Dermis microvascular lymphatic vessel endothelial cell (primary cell): Measurements from ENCODE around the gene RNF17. TPM values are rescaled to one million over a fixed set of nuclear protein-coding genes. Genes with fewer than 3 reads are reported as not detected.
A peak's percentile ranks its signal among the peaks of the same experiment; 100 is the strongest.

Experiments used
- DNase-seq, 2 donors: peaks; one replicate each; pipeline versions ENCODE4 v3.0.0 to v3.0.0-alpha.2; 2010; ENCODE audit warnings: low read depth in 2 of 2
- total RNA-seq: library from RNA; depleted of rRNA; stranded (reverse); fragments of >200 nt; gene quantifications from 2 replicates; pipeline ENCODE4 v1.2.1, GENCODE V29; 2014

RNF17 gene
- total RNA-seq, 1 donor from 2014 or later, result not detected

- DNase-seq, result no peak
Observed at GRCh38 chr13:24894277-24894971, 130.5 kb downstream of the RNF17 start.

GRCh38 chr13:24894972-24895300 lies 131.0 kb downstream of the RNF17 start:
- no peak for DNase-seq

GRCh38 chr13:24896061-24896460 lies 132.1 kb downstream of the RNF17 start:
- DNase-seq, result no peak

GRCh38 chr13:24897293-24897692 lies 133.3 kb downstream of the RNF17 start:
- no peak for DNase-seq

- no peak for DNase-seq
Observed at GRCh38 chr13:24899601-24900000, 135.6 kb downstream of the RNF17 start.

- no peak for DNase-seq
Observed at GRCh38 chr13:24900507-24900906, 136.5 kb downstream of the RNF17 start.

GRCh38 chr13:24905242-24905641 lies 141.3 kb downstream of the RNF17 start:
- DNase-seq, result no peak

GRCh38 chr13:24906268-24906667 lies 142.3 kb downstream of the RNF17 start:
- DNase-seq, result no peak

- DNase-seq, result peak in 1 of 2 donors; percentile 23
Observed at GRCh38 chr13:24910502-24911132, 146.6 kb downstream of the RNF17 start.

GRCh38 chr13:24911133-24911908 lies 147.4 kb downstream of the RNF17 start:
- DNase-seq, result peak; percentile 21 to 65

- DNase-seq, result no peak
Observed at GRCh38 chr13:24916464-24916863, 152.5 kb downstream of the RNF17 start.

- no peak for DNase-seq
Observed at GRCh38 chr13:24921003-24921402, 157.0 kb downstream of the RNF17 start.

GRCh38 chr13:24921881-24922280 lies 157.9 kb downstream of the RNF17 start:
- DNase-seq, result no peak

- peak in 1 of 2 donors; percentile 1 for DNase-seq
Observed at GRCh38 chr13:24922387-24922744, 158.4 kb downstream of the RNF17 start.

- peak; percentile 95 to 98 for DNase-seq
Observed at GRCh38 chr13:24922745-24923591, 159.0 kb downstream of the RNF17 start.

GRCh38 chr13:24925318-24926231 lies 161.6 kb downstream of the RNF17 start:
- no peak for DNase-seq

- no peak for DNase-seq
Observed at GRCh38 chr13:24927810-24928404, 163.9 kb downstream of the RNF17 start.

GRCh38 chr13:24929196-24929595 lies 165.2 kb downstream of the RNF17 start:
- no peak for DNase-seq
